ENCODE results near the gene MRPL55. TPM values are rescaled to one million over a fixed set of nuclear protein-coding genes. Genes with fewer than 3 reads are reported as not detected.

Gene MRPL55
- total and polyA plus RNA-seq, 2 of the 13 experiments (the other 11 are each of a cell fraction or from before 2014, with no cell fraction given): 58.6 to 92.9 TPM

- TF ChIP-seq THAP9 (CRISPR knock-in tag; IDR thresholded peaks at IDR 0.05; ENCODE audit: borderline replicate concordance) (peak; percentile 88; the same call in 1 of the 2 replicates), MYPOP (CRISPR knock-in tag; IDR thresholded peaks at IDR 0.05) (peak; percentile 97), ZNF251 (CRISPR knock-in tag; IDR thresholded peaks at IDR 0.05) (0 out of 2 replicates have a peak, but pooled peaks have one; percentile 6), HNF4G (IDR thresholded peaks at IDR 0.05; ENCODE audit: borderline replicate concordance, low read depth, low read length) (no peak), HNF4G (CRISPR knock-in tag; IDR thresholded peaks at IDR 0.05; ENCODE audit: borderline replicate concordance, low read depth) (no peak), GLMP (CRISPR knock-in tag; IDR thresholded peaks at IDR 0.05; ENCODE audit: borderline replicate concordance) (no peak), ZNF570 (CRISPR knock-in tag; IDR thresholded peaks at IDR 0.05; ENCODE audit: borderline replicate concordance) (no peak), GATAD1 (CRISPR knock-in tag; IDR thresholded peaks at IDR 0.05) (peak; percentile 89), SMAD1 (CRISPR knock-in tag; IDR thresholded peaks at IDR 0.05; ENCODE audit: borderline replicate concordance, low read depth) (no peak), KMT2A (CRISPR knock-in tag; IDR thresholded peaks at IDR 0.05) (peak; percentile 49; the same call in 1 of the 2 replicates), CENPX (CRISPR knock-in tag; IDR thresholded peaks at IDR 0.05) (no peak), TGIF2 (CRISPR knock-in tag; IDR thresholded peaks at IDR 0.05) (no peak; the same call in 1 of the 2 replicates), ZBTB7A (CRISPR knock-in tag; IDR thresholded peaks at IDR 0.05) (no peak), SNRNP70 (IDR thresholded peaks at IDR 0.05; ENCODE audit: low read depth, low read length) (no peak)
- TF ChIP-seq, protein P1, sequence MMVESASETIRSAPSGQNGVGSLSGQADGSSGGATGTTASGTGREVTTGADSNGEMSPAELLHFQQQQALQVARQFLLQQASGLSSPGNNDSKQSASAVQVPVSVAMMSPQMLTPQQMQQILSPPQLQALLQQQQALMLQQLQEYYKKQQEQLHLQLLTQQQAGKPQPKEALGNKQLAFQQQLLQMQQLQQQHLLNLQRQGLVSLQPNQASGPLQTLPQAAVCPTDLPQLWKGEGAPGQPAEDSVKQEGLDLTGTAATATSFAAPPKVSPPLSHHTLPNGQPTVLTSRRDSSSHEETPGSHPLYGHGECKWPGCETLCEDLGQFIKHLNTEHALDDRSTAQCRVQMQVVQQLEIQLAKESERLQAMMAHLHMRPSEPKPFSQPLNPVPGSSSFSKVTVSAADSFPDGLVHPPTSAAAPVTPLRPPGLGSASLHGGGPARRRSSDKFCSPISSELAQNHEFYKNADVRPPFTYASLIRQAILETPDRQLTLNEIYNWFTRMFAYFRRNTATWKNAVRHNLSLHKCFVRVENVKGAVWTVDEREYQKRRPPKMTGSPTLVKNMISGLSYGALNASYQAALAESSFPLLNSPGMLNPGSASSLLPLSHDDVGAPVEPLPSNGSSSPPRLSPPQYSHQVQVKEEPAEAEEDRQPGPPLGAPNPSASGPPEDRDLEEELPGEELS (CRISPR knock-in tag; IDR thresholded peaks at IDR 0.05): peak; percentile 66; the same call in 1 of the 2 replicates
- TF ChIP-seq, protein P2, sequence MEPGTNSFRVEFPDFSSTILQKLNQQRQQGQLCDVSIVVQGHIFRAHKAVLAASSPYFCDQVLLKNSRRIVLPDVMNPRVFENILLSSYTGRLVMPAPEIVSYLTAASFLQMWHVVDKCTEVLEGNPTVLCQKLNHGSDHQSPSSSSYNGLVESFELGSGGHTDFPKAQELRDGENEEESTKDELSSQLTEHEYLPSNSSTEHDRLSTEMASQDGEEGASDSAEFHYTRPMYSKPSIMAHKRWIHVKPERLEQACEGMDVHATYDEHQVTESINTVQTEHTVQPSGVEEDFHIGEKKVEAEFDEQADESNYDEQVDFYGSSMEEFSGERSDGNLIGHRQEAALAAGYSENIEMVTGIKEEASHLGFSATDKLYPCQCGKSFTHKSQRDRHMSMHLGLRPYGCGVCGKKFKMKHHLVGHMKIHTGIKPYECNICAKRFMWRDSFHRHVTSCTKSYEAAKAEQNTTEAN (CRISPR knock-in tag; conservative IDR thresholded peaks at IDR 0.05): 0 out of 2 replicates have a peak, but pooled peaks have one; percentile 13
Observed at GRCh38 chr1:228139931-228140723, 31.0 kb upstream of the MRPL55 start, which contains the start of gene GUK1 (continued).

All from HepG2 (cell line).